Right cardiac atrium (tissue), 5 donors: ENCODE data around the gene TMEM120B. TPM values are rescaled to one million over a fixed set of nuclear protein-coding genes. Genes with fewer than 3 reads are reported as not detected.
A peak's percentile ranks its signal among the peaks of the same experiment; 100 is the strongest.
"Not testable (repeated sequence)": the region's sequence is repeated elsewhere in the genome, so short reads cannot be mapped to it uniquely, and the experiment has no call there.

Experiments used
- ATAC-seq, 2 donors: fragments of 200-7000 bp; cut with Tn5 transposase; one replicate each; pipeline versions ENCODE4 v1.8.0 to v1.9.1; 2020; ENCODE audit warnings: moderate library complexity in 2 of 2, mild to moderate bottlenecking in 1 of 2
- DNase-seq, 3 donors: peaks; one replicate each; pipeline ENCODE4 v3.0.0-alpha.2; 2020
- H3K27ac ChIP-seq: one replicate; pipeline ENCODE4 v1.5.1; 2013; ENCODE audit warnings: mild to moderate bottlenecking, low read length, control low read depth, moderate library complexity
- H3K27me3 ChIP-seq: one replicate; pipeline ENCODE4 v1.6.1; 2013; ENCODE audit not compliant: control insufficient read depth, insufficient read depth
- H3K4me1 ChIP-seq: one replicate; pipeline ENCODE4 v1.6.1; 2013; ENCODE audit warnings: low read length; ENCODE audit not compliant: control insufficient read depth, insufficient read depth
- H3K4me3 ChIP-seq: one replicate; pipeline ENCODE4 v1.5.1; 2013; ENCODE audit warnings: low read length, control low read depth
- H3K9me3 ChIP-seq: one replicate; pipeline ENCODE4 v1.6.1; 2013; ENCODE audit warnings: low read length; ENCODE audit not compliant: control insufficient read depth
- WGBS: extraction: QIAGEN DNeasy Blood & Tissue Kit; methylation state at CpG from one replicate; pipeline ENCODE4 v1.1.7; 2013; 5-methylcytosine and 5-hydroxymethylcytosine counted together
- intact Hi-C, 4 donors: fragments of 100-400 bp; cut with DNase I; formaldehyde crosslinking; loops; one replicate each; pipeline versions ENCODE4 v1.11.0 to v1.14.0; 2022 to 2023
- polyA plus RNA-seq: library from polyadenylated mRNA; stranded (reverse); fragments of 200-250 nt; gene quantifications from one replicate; pipeline ENCODE4 v1.2.3, GENCODE V29; 2013
- total RNA-seq, 4 donors: library from RNA; stranded (reverse); fragmentation: NEBNext Ultra II Directional; extraction: Animal tissue kit (Norgen Biotek cat#: 25700); gene quantifications; one replicate each; pipeline ENCODE4 v1.2.1, GENCODE V29; 2021
- donor health status: healthy with polysubstance abuse.
- donor health status: DM: no; HTN: yes; CAD: no.
- donor health status: DM: no; HTN: no; CAD: no.
- donor health status: DM: no; HTN: yes; CAD: no; lungs with severe emphysema.
- donor health status: DM: yes; HTN: yes; CAD: no.

Gene TMEM120B
- total and polyA plus RNA-seq, 5 donors = 5.8 to 7.6 (median 6.7) TPM

GRCh38 chr12:121679661-121680197, 32.8 kb upstream of the TMEM120B start:
- peak in 1 of 3 donors; percentile 32 for DNase-seq
- 80% methylated on average over 13 of the region's 13 CpGs for WGBS
- not testable (repeated sequence) for H3K9me3 ChIP-seq, ATAC-seq, H3K27me3 ChIP-seq, H3K4me1 ChIP-seq, H3K27ac ChIP-seq, H3K4me3 ChIP-seq
- intact Hi-C loops = loop anchor here in 3 of 4 donors (5.0 to 10.0 kb wide), 4 partner anchors 122 to 182 kb away; no protein-coding TSS in a partner anchor

GRCh38 chr12:121688966-121689365, 23.6 kb upstream of the TMEM120B start:
- Histone ChIP-seq H3K4me1 (no peaks in the 10 kb centered on the region), H3K9me3 (no peaks in the 10 kb centered on the region), H3K27me3 (no peaks in the 10 kb centered on the region), H3K4me3 (no peak overlapping the region), H3K27ac (no peak overlapping the region)
- intact Hi-C loops = loop anchor here in 1 of 4 donors (10.0 kb wide), 1 partner anchor 184 kb away; no protein-coding TSS in a partner anchor
- ATAC-seq (no peak), DNase-seq (no peak)
- WGBS = 55% methylated on average over 3 of the region's 3 CpGs

DNA sequence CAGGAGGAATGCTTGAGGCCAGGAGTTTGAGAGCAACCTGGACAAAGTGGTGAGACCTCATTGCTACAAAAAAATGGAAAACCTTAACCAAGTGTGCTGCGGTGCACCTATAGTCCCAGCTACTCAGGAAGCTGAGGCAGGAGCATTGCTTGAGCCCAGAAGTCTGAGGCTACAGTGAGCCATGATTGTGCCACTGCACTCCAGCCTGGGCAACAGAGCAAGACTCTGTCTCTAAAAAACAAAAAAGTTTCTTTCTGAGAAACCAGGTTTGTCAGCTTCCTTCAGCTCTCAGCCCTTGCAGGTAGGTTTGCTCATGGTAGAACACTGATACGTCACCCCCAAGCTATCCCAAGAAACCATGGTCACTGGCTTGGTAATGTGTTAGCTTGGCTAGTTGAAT, 23.1 kb upstream of the TMEM120B start:
- ATAC-seq (no peak), DNase-seq (peak in 1 of 3 donors; percentile 1)
- 90% methylated on average over 2 of the region's 2 CpGs for WGBS
- no peaks in the 10 kb centered on the region for H3K4me1 ChIP-seq
- no peaks in the 10 kb centered on the region for H3K9me3 ChIP-seq
- no peak overlapping the region for H3K4me3 ChIP-seq
- no peaks in the 10 kb centered on the region for H3K27me3 ChIP-seq
- H3K27ac ChIP-seq = no peak overlapping the region
- intact Hi-C loops = loop anchor here in 1 of 4 donors (10.0 kb wide), 1 partner anchor 185 kb away; no protein-coding TSS in a partner anchor

DNA sequence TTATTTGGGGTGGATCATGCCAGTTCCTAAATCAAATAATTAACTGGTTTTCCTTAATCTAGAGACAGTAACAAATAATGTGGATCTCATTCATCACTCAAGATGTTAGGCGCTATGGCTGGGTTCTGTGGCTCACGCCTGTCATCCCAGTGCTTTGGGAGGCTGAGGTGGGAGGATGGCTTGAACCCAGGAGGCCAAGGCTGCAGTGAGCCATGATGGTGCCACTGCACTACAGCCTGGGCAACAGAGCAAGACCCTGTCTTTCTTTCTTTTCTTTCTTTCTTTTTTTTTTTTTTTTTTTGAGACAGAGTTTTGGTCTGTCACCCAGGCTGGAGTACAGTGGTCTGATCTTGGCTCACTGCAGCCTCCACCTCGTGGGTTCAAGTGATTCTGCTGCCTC, 19.8 kb upstream of the TMEM120B start:
- H3K4me1 ChIP-seq, H3K9me3 ChIP-seq, H3K27me3 ChIP-seq, H3K4me3 ChIP-seq, H3K27ac ChIP-seq, intact Hi-C loops, ATAC-seq: not testable (repeated sequence)
- DNase-seq = peak in 1 of 3 donors; percentile 14
- 74% methylated on average over 3 of the region's 3 CpGs for WGBS

DNA sequence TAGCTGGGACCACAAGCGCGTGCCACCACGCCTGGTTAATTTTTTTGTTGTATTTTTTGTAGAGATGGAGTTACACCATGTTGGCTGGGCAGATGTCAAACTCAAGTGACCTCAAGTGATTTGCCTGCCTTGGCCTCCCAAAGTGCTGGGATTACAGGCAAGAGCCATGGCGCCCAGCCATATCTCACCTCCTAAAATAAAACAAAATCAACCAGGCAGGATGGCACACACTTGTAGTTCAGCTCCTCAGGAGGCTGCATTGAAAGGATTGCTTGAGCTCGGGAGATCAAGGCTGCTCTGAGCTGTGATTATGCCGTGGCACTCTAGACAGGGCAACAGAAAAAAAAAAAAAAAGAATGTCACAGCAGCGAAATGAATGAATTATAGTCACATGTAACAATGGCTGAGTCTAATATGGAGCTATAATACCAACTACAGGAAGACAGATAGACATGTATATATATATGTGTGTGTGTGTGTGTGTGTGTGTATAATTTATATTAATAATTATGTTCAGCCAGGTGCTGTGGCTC, 19.3 kb upstream of the TMEM120B start:
- Histone ChIP-seq H3K9me3 (no peaks in the 10 kb centered on the region), H3K4me3 (no peak overlapping the region), H3K27me3 (no peaks in the 10 kb centered on the region), H3K4me1 (no peaks in the 10 kb centered on the region), H3K27ac (peak overlapping the region; percentile 37)
- 59% methylated on average over 7 of the region's 7 CpGs for WGBS
- intact Hi-C loops = no loop called here
- peak in 1 of 3 donors; percentile 45 for DNase-seq
- ATAC-seq = peak; percentile 25 to 36

DNA sequence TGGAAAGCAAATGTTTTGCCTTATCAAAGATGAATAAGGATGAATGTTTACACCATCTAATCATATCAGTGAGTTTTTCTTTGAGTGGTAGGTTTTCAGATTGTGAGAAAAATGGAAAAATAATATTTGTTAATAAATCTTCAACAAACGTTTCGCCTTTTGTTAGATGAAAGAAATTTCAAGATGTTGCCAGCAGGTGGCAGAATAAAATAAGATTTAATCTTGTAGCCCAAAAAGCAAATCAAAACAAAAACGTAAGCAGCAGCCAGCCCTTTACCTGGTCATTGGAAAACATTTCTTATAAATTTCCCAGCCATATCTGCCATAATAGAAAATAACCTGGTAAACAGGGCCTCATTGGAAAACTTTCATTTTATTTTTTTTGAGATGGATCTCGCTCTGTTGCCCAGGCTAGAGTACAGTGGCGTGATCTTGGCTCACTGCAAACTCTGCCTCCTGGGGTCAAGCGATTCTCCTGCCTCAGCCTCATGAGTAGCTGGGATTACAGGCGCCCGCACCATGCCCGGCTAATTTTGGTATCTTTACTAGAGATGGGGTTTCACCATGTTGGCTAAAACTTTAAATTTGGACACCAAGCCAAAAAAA, 15.4 kb upstream of the TMEM120B start:
- Histone ChIP-seq H3K4me3 (no peak overlapping the region), H3K9me3 (no peaks in the 10 kb centered on the region), H3K4me1 (no peaks in the 10 kb centered on the region), H3K27me3 (no peaks in the 10 kb centered on the region), H3K27ac (no peak overlapping the region)
- peak in 1 of 3 donors; percentile 10 for DNase-seq
- 43% methylated on average over 9 of the region's 9 CpGs for WGBS
- intact Hi-C loops = loop anchor here in 3 of 4 donors (5.0 kb wide), 3 partner anchors 75 to 95 kb away; partner anchors contain the start of gene RHOF (in 3 of the 3)
- no peak for ATAC-seq

GRCh38 chr12:121697861-121698260, 14.7 kb upstream of the TMEM120B start:
- H3K27ac ChIP-seq, H3K4me3 ChIP-seq, H3K4me1 ChIP-seq, ATAC-seq, H3K9me3 ChIP-seq, H3K27me3 ChIP-seq: not testable (repeated sequence)
- intact Hi-C loops = loop anchor here in 3 of 4 donors (5.0 kb wide), 3 partner anchors 74 to 94 kb away; partner anchors contain the start of gene RHOF (in 3 of the 3)
- DNase-seq = peak in 1 of 3 donors; percentile 1
- 95% methylated on average over 6 of the region's 6 CpGs for WGBS

GRCh38 chr12:121701667-121702277, 10.8 kb upstream of the TMEM120B start:
- Histone ChIP-seq H3K27ac (no peak overlapping the region), H3K4me3 (no peak overlapping the region), H3K4me1 (no peaks in the 10 kb centered on the region), H3K9me3 (no peaks in the 10 kb centered on the region), H3K27me3 (no peaks in the 10 kb centered on the region)
- ATAC-seq (no peak), DNase-seq (no peak)
- WGBS = 81% methylated on average over 3 of the region's 3 CpGs
- intact Hi-C loops = loop anchor here in 2 of 4 donors (5.0 to 10.0 kb wide), 2 partner anchors 71 to 183 kb away; partner anchors contain the start of gene PSMD9 (in 1 of the 2)

GRCh38 chr12:121702944-121703343, 9.6 kb upstream of the TMEM120B start:
- intact Hi-C loops = loop anchor here in 2 of 4 donors (5.0 to 10.0 kb wide), 2 partner anchors 69 to 182 kb away; partner anchors contain the start of gene PSMD9 (in 1 of the 2)
- DNase-seq (peak in 1 of 3 donors; percentile 25), ATAC-seq (no peak)
- H3K27me3 ChIP-seq = no peaks in the 10 kb centered on the region
- H3K27ac ChIP-seq = no peak overlapping the region
- no peaks in the 10 kb centered on the region for H3K4me1 ChIP-seq
- H3K9me3 ChIP-seq = no peaks in the 10 kb centered on the region
- H3K4me3 ChIP-seq = no peak overlapping the region
- 90% methylated on average over 6 of the region's 6 CpGs for WGBS

DNA sequence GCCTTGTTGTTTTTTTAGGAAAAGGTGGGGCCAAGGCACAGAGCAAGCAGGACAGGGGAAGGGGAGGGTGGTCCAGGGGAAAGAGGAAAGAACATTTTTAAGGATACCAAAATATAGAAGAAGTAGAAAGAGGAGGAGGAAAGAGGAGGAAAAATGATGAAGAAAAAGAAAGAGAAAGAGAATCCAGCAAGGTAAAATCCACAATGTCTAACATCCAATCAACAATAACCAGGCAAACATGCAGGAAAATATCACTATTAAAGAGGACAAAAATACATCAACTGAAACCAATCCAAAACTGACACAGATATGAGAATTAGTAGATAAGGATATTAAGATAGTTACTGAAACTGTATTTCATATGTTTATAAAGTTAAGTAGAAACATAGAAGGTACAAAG, 7.0 kb upstream of the TMEM120B start:
- no peaks in the 10 kb centered on the region for H3K9me3 ChIP-seq
- no peak for ATAC-seq
- DNase-seq = no peak
- H3K4me3 ChIP-seq = no peak overlapping the region
- H3K27ac ChIP-seq = no peak overlapping the region
- H3K27me3 ChIP-seq = no peaks in the 10 kb centered on the region
- intact Hi-C loops = loop anchor here in 1 of 4 donors (10.0 kb wide), 1 partner anchor 179 kb away; the partner anchor contains the start of gene PSMD9
- H3K4me1 ChIP-seq = no peaks in the 10 kb centered on the region
